Measurements from ENCODE around the gene XCR1.
"Not testable (repeated sequence)": the region's sequence is repeated elsewhere in the genome, so short reads cannot be mapped to it uniquely, and the experiment has no call there.

The XCR1 gene

GRCh38 chr3:46046231-46046630 is 18.9 kb upstream of the XCR1 start:
- not testable (repeated sequence) for DNase-seq (ENCODE audit: low read depth in 1 of 2, low spot score in 1 of 2)

GRCh38 chr3:46038916-46039315 is 11.6 kb upstream of the XCR1 start:
- no peak for DNase-seq (ENCODE audit: low read depth in 1 of 2, low spot score in 1 of 2)

- not testable (repeated sequence) for DNase-seq (ENCODE audit: low read depth in 1 of 2, low spot score in 1 of 2)
Observed at GRCh38 chr3:46038071-46038470, 10.8 kb upstream of the XCR1 start.

DNA sequence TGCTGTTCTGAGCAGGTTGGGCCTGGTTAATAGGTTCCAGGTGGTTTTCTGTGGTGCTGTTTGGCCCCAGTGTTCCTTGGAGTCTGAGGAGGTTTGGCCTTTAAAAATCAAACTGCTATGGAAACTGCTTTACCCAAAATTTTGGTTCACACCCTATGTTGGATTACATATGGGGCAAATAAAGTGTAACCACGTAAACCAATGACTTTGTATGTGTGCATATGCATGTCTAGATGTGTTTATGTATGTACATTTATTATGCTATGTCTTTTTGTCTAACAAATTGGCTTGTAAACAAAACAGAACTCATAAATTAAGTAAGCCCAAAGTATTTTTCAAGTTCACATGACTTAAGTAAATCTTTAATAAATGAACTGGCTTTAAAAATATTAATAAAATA is 8.9 kb upstream of the XCR1 start:
- DNase-seq (ENCODE audit: low read depth in 1 of 2, low spot score in 1 of 2): no peak

DNA sequence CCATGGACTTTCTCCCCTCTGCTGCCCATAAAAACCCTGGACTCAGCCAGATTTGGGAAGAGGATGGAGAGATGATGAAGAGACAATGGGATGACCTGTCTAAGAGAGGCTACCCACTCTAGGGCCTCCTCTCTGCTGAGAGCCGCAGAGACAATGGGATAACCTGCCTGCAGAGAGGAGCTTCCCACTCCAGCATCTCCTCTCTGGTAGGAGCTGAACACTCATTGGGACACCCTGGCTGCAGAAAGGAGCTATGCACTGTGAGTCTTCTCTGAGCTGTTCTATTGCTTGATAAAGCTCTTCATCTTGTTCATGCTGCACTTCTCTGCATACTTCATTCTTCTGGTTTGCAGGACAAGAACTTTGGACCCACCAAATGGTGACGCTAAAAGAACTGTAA is 4.5 kb upstream of the XCR1 start:
- no peak for DNase-seq (ENCODE audit: low read depth in 1 of 2, low spot score in 1 of 2)

GRCh38 chr3:46031269-46031668 is 4.0 kb upstream of the XCR1 start:
- no peak for DNase-seq (ENCODE audit: low read depth in 1 of 2, low spot score in 1 of 2)

DNA sequence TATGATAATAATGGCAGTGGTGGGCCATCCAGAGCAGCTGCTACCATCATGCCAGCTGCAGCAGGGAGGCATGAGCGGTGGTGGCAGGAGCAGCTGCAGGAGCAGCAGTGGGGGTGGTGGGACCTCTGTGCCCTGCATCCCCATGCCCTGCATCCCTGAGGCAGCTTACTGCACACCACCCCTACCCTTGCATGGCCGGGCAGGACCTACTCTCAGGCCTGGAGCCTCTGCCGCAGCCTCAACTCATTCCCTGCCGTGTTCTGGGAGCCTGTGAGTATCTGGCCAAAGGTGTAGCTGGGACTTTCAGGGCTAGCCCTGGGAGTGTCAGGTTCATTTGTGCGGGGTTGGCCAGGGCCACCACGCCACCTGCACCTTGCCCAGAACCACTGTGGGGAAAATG is 3.3 kb upstream of the XCR1 start:
- no peak for DNase-seq (ENCODE audit: low read depth in 1 of 2, low spot score in 1 of 2)

GRCh38 chr3:46029953-46030543 is 2.8 kb upstream of the XCR1 start:
- DNase-seq (ENCODE audit: low read depth in 1 of 2, low spot score in 1 of 2): no peak

- DNase-seq (ENCODE audit: low read depth in 1 of 2, low spot score in 1 of 2): no peak
Observed at GRCh38 chr3:46027736-46028397, 584 bp upstream of the XCR1 start.

DNA sequence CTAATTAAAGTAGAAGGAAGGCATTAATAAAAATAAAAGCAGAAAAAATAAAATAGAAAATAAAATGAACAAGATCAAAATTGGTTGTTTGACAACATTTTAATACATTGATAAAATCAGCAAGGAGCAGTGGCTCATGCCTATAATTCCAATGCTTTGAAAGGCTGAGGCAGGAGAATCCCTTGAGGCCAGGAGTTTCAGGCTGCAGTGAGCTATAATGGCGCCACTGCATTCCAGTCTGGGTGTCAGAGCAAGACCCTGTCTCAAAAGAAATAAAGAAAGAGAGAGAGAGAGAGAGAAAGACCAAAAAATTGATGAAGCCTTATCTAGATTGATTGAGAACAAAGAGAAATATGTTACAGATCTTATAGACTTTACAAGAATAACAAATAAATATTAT is 2.1 kb downstream of the XCR1 start:
- no peak for DNase-seq (ENCODE audit: low read depth in 1 of 2, low spot score in 1 of 2)

DNA sequence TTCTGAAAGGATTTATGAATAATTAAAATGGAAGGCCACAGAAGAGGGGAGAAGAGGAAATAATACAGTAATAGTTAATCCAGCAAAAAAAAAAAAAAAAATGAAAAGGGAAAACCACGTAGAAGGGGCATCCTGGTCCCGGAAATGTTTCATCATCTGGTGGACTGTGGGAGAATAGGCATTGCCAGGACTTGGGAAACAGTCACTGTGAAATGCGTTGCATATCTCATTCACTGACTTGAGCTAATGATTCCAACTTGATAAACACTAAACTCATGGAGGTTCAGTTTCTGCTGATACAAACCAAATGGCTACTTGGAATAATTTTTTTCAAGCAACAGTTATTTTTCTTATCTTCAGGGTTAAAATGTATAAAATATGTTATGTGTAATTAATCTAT is 3.2 kb downstream of the XCR1 start:
- DNase-seq (ENCODE audit: low read depth in 1 of 2, low spot score in 1 of 2): no peak

DNA sequence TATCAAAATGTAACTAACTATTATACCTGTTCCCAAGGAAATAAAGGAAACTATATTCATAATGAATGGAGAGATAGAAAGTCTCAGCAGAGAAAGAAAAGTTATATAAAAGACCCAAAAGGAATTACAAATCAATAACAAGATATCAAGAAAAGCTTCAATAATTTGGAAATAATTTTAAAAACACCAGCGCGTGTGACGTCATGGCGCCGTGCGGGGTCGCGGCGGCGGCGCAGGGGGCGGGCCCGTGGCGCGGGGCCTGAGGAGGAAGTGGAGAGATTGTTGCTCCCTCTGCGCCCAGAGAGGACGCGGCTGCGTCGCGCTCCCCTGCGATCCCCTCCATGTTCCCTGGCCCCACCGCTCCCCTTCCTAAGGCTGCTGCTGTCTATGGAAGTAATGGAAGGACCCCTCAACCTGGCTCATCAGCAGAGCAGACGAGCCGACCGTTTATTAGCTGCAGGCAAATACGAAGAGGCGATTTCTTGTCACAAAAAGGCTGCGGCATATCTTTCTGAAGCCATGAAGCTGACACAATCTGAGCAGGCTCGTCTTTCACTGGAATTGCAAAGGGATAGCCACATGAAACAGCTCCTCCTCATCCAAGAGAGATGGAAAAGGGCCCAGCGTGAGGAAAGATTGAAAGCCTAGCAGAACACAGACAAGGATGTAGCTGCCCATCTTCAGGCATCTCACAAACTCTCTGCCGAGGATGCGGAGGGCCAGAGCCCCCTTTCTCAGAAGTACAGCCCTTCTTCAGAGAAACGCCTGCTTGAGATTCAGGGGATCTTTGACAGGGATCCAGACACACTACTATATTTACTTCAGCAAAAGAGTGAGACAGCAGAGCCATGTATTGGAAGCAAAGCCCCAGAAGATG is 4.1 kb downstream of the XCR1 start:
- DNase-seq (ENCODE audit: low read depth in 1 of 2, low spot score in 1 of 2): no peak

DNA sequence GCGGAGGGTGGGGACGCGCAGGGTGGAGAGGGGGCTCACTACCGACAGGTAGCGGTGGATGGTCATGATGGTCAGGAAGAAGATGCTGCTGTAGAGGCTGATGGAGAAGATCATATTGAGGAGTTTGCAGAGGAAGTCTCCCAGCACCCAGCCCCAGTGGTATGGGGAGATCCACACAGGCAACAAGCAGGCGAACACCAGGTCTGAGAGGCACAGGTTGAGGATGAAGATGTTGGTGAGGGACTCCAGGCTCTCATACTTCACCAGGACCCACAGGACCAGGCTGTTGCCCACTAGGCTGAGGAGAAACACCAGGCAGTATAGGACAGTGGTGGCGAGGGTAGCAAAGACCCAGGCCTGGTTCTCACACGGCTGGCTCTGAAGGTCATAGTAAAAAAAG is 5.8 kb downstream of the XCR1 start:
- no peak for DNase-seq (ENCODE audit: low read depth in 1 of 2, low spot score in 1 of 2)

GRCh38 chr3:46020766-46021510 is 6.3 kb downstream of the XCR1 start:
- no peak for DNase-seq (ENCODE audit: low read depth in 1 of 2, low spot score in 1 of 2)

DNA sequence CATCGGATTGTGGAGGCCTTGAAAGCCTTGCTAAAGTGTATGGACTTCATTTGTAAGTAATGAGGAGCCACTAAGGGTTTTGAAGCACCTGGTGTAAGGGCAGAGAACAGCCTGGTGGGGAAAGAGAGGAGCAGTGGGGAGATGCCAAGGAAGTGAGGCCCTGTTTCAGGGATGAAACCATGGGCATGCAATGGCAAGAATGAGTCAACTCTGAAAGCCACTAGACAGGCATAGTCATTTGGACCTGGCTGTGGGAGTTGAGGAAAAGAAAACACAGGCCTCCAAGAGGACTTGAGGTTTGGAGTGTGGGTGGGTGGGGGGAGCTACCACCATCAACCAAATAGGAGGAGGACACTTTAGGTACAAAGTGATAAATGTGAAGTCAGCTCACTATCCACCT is 7.6 kb downstream of the XCR1 start:
- DNase-seq (ENCODE audit: low read depth in 1 of 2, low spot score in 1 of 2): no peak

- DNase-seq (ENCODE audit: low read depth in 1 of 2, low spot score in 1 of 2): no peak
Observed at GRCh38 chr3:46017720-46018119, 9.6 kb downstream of the XCR1 start.

- DNase-seq (ENCODE audit: low read depth in 1 of 2, low spot score in 1 of 2): no peak
Observed at GRCh38 chr3:46013316-46014094, 13.8 kb downstream of the XCR1 start.

- DNase-seq (ENCODE audit: low read depth in 1 of 2, low spot score in 1 of 2): no peak
Observed at GRCh38 chr3:46012246-46012645, 15.0 kb downstream of the XCR1 start.

DNA sequence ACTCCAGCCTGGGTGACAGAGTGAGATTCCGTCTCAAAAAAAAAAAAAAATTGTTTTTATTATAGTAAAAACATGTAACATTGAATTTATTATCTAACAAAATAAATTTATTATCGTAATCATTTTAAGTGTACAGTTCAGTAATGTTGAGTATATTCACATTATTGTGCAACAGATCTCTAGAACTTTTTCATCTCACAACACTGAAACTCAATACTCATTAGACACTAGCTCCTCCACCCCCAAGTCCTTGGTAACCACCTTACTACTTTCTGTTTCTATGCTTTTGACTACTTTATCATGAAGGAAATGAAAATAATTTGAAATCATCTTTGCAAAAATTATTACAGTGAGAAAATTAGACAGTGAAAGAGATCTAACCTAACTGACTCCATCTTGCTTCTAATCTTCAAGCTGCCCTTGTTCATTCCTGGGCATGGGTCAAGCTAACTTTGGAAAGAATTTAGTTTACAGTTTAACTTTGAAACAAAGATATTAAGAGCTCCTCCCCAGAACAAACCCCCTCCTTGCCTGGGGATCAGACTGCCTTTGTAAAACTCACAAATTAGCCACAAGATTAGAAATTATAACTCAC is 16.7 kb downstream of the XCR1 start:
- no peak for DNase-seq (ENCODE audit: low read depth in 1 of 2, low spot score in 1 of 2)

DNA sequence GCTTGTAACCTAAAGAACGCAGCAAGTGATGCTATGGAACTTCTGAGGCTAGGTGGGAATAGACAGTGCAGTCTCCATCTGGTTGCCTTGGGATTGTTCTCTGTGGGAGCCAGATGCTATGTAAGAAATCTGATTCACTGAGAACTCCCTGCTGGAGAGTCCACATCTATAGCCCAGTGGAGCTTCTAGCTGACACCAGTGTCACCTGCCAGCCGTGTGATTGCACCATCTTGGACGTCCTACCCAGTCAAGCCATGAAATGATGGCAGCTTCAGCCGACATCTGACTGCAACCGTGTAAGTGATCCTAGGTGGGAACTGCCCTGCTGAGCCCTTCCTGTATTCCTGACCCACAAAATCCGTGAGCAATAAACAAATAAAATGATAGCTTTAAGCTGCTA is 19.2 kb downstream of the XCR1 start:
- no peak for DNase-seq (ENCODE audit: low read depth in 1 of 2, low spot score in 1 of 2)
